ENCODE results near the gene ATOH8. TPM values are rescaled to one million over a fixed set of nuclear protein-coding genes. Genes with fewer than 3 reads are reported as not detected.
A peak's percentile ranks its signal among the peaks of the same experiment; 100 is the strongest.

Gene ATOH8
- polyA plus RNA-seq, 1 donor (not counting 4 experiments of a cell fraction or from before 2014, with no cell fraction given): not detected

DNA sequence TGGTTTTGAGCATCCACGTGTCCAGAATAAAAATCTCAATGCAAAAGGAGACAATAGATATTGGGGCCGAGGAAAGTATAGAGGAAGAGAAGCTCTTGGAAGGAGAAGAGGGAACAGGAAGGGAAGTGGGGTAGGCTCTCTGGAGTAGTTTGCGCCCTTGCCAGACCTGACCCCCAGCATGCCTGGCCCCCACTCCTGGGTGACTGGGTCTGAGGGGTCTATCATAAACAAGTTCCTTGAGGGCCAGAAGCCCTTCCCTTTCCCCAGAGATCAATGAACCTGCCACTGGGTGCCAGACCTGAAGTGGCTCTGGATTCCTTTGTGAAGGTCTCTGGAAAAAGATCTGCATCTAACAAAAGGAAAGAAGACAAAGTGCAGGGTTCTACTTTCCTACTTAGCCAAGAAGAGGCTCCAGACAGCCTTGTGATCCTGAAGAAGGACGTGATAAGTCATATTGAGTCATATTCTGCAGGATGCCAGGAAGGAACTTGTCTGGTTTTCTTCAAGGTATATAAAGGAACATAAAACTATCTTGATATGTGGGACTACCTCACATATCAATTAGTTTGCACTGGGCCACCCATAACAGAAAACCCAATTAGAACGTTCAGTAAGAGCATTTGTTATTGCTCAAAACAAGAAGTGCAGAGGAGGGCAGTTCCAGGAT, 18.7 kb upstream of the ATOH8 start:
- no peak overlapping the region for H3K27ac ChIP-seq (ENCODE audit: control insufficient read depth, insufficient read depth, low read length)
- DNase-seq (ENCODE audit: low read depth, low spot score): no peak
- H3K9me1 ChIP-seq (ENCODE audit: control insufficient read depth, extremely low read depth, insufficient read depth, low read length): no peaks in the 10 kb centered on the region
- H3K79me2 ChIP-seq (ENCODE audit: control insufficient read depth, insufficient read depth, low read length): no peaks in the 10 kb centered on the region
- H3K9ac ChIP-seq (ENCODE audit: control insufficient read depth, extremely low read depth, insufficient read depth, low read length): no peak overlapping the region
- H3K4me3 ChIP-seq (ENCODE audit: control insufficient read depth in 2 of 3, extremely low read depth in 1 of 3, insufficient read depth in 2 of 3, low read depth in 1 of 3, low read length in 3 of 3): no peak overlapping the region
- no peaks in the 10 kb centered on the region for H3K9me3 ChIP-seq (ENCODE audit: control insufficient read depth, low read depth, low read length)
- peak; percentile 63 for FAIRE-seq
- no peak overlapping the region for H2AFZ ChIP-seq (ENCODE audit: control insufficient read depth, low read length)
- H3K4me1 ChIP-seq (ENCODE audit: control insufficient read depth, extremely low read depth, insufficient read depth, low read length): peaks cover 3% of the 10 kb centered on the region
- H3K4me2 ChIP-seq (ENCODE audit: control insufficient read depth, extremely low read depth, insufficient read depth, low read depth, low read length): no peak overlapping the region
- H4K20me1 ChIP-seq (ENCODE audit: control insufficient read depth, extremely low read depth, insufficient read depth, low read length): no peaks in the 10 kb centered on the region
- no peaks in the 10 kb centered on the region for H3K36me3 ChIP-seq (ENCODE audit: control insufficient read depth in 2 of 2, extremely low read depth in 1 of 2, insufficient read depth in 2 of 2, low read length in 2 of 2)
- TF ChIP-seq, protein P1, sequence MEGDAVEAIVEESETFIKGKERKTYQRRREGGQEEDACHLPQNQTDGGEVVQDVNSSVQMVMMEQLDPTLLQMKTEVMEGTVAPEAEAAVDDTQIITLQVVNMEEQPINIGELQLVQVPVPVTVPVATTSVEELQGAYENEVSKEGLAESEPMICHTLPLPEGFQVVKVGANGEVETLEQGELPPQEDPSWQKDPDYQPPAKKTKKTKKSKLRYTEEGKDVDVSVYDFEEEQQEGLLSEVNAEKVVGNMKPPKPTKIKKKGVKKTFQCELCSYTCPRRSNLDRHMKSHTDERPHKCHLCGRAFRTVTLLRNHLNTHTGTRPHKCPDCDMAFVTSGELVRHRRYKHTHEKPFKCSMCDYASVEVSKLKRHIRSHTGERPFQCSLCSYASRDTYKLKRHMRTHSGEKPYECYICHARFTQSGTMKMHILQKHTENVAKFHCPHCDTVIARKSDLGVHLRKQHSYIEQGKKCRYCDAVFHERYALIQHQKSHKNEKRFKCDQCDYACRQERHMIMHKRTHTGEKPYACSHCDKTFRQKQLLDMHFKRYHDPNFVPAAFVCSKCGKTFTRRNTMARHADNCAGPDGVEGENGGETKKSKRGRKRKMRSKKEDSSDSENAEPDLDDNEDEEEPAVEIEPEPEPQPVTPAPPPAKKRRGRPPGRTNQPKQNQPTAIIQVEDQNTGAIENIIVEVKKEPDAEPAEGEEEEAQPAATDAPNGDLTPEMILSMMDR (optimal IDR thresholded peaks at IDR 0.05 in 1 of 3, IDR thresholded peaks at IDR 0.05 in 1 of 3, conservative IDR thresholded peaks at IDR 0.05 in 1 of 3; ENCODE audit: extremely low read depth in 1 of 3, insufficient read depth in 2 of 3, low read length in 3 of 3): no peak
- no peak for TF ChIP-seq EZH2 (IDR thresholded peaks at IDR 0.05; ENCODE audit: low read length)
- H3K27me3 ChIP-seq (ENCODE audit: control insufficient read depth, extremely low read depth, insufficient read depth, low read length): peaks cover 25% of the 10 kb centered on the region
- dilution Hi-C loops (cut with MboI; ENCODE audit: extremely low pct_ligation_motif_present, low sequenced_read_pairs): no loop called here

DNA sequence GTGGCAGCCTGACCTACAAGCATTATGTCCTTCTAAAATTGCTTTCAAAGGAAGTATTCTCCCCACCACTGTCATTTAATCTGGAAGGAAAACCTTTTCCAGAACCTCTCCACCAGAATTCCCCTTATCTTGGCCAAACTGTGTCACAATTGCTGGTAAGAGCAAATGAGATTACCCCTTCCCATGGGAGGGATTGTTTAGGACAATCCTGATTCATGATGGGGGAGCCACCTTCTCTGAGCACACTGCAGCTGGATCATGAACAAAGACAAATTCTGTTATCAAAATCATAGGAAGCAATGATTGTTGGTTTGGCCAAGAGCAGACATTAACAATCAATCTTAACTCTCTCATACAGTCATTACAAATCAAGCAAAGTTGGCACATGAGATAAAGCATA, 18.1 kb upstream of the ATOH8 start:
- Histone ChIP-seq H3K9ac (ENCODE audit: control insufficient read depth, extremely low read depth, insufficient read depth, low read length) (no peak overlapping the region), H3K36me3 (ENCODE audit: control insufficient read depth in 2 of 2, extremely low read depth in 1 of 2, insufficient read depth in 2 of 2, low read length in 2 of 2) (no peaks in the 10 kb centered on the region), H3K4me3 (ENCODE audit: control insufficient read depth in 2 of 3, extremely low read depth in 1 of 3, insufficient read depth in 2 of 3, low read depth in 1 of 3, low read length in 3 of 3) (no peak overlapping the region), H3K9me1 (ENCODE audit: control insufficient read depth, extremely low read depth, insufficient read depth, low read length) (no peaks in the 10 kb centered on the region), H3K27me3 (ENCODE audit: control insufficient read depth, extremely low read depth, insufficient read depth, low read length) (peaks cover 29% of the 10 kb centered on the region), H3K79me2 (ENCODE audit: control insufficient read depth, insufficient read depth, low read length) (no peaks in the 10 kb centered on the region), H4K20me1 (ENCODE audit: control insufficient read depth, extremely low read depth, insufficient read depth, low read length) (no peaks in the 10 kb centered on the region), H3K27ac (ENCODE audit: control insufficient read depth, insufficient read depth, low read length) (no peak overlapping the region), H2AFZ (ENCODE audit: control insufficient read depth, low read length) (no peak overlapping the region), H3K9me3 (ENCODE audit: control insufficient read depth, low read depth, low read length) (no peaks in the 10 kb centered on the region), H3K4me1 (ENCODE audit: control insufficient read depth, extremely low read depth, insufficient read depth, low read length) (peaks cover 3% of the 10 kb centered on the region), H3K4me2 (ENCODE audit: control insufficient read depth, extremely low read depth, insufficient read depth, low read depth, low read length) (no peak overlapping the region)
- no peak for FAIRE-seq
- no peak for TF ChIP-seq EZH2 (IDR thresholded peaks at IDR 0.05; ENCODE audit: low read length)
- TF ChIP-seq, protein P1 (optimal IDR thresholded peaks at IDR 0.05 in 1 of 3, IDR thresholded peaks at IDR 0.05 in 1 of 3, conservative IDR thresholded peaks at IDR 0.05 in 1 of 3; ENCODE audit: extremely low read depth in 1 of 3, insufficient read depth in 2 of 3, low read length in 3 of 3): no peak
- dilution Hi-C loops (cut with MboI; ENCODE audit: extremely low pct_ligation_motif_present, low sequenced_read_pairs): no loop called here
- no peak for DNase-seq (ENCODE audit: low read depth, low spot score)
